GM10266 (cell line): Measurements from ENCODE around the gene NQO1.
A peak's percentile ranks its signal among the peaks of the same experiment; 100 is the strongest.
"Not testable (repeated sequence)": the region's sequence is repeated elsewhere in the genome, so short reads cannot be mapped to it uniquely, and the experiment has no call there.

ENCODE experiments used
- DNase-seq: peaks from one replicate; pipeline ENCODE4 v3.0.0; 2012; ENCODE audit errors: extremely low spot score
- TF ChIP-seq, protein P1 (sequence below): IDR thresholded peaks from 2 replicates; pipeline ENCODE4 v1.5.1; 2012; ENCODE audit warnings: mild to moderate bottlenecking, low read depth; ENCODE audit not compliant: control insufficient read depth, insufficient read depth; ENCODE audit errors: missing control alignments

NQO1 gene

DNA sequence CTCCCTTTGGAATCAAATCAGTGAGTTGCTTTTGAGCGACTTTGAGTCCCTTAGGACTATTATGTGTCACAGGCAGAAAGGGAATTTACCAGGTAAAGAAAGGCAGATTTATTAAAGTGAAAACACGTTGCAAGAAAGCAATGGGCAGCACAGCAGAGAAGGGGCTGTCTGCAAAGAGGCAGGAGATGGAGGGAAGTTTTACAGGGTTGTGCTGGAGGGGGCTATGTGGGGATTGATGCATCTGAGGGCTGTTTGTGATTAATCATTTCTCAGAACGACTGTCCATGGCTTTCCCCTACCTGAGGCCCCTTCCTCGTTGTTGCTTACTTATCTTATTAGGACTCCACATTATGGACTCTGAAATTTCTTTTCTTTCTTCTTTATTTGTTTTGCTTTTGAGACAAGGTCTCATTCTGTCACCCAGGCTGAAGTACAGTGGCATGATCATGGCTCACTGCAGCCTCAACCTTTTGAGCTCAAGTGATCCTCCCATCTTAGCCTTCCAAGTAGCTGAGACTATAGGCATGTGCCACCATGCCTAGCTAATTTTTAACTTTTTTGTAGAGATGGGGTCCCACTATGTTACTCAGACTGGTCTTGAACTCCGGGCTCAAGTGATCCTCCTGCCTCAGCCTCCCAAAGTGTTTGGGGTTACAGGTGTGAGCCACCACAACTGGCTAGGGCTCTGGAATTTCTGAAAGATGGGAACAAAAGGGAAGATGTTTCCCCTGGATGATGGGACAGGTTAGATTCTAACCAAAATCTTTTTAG is 41.3 kb upstream of the NQO1 start:
- DNase-seq: no peak
- TF ChIP-seq, protein P1, sequence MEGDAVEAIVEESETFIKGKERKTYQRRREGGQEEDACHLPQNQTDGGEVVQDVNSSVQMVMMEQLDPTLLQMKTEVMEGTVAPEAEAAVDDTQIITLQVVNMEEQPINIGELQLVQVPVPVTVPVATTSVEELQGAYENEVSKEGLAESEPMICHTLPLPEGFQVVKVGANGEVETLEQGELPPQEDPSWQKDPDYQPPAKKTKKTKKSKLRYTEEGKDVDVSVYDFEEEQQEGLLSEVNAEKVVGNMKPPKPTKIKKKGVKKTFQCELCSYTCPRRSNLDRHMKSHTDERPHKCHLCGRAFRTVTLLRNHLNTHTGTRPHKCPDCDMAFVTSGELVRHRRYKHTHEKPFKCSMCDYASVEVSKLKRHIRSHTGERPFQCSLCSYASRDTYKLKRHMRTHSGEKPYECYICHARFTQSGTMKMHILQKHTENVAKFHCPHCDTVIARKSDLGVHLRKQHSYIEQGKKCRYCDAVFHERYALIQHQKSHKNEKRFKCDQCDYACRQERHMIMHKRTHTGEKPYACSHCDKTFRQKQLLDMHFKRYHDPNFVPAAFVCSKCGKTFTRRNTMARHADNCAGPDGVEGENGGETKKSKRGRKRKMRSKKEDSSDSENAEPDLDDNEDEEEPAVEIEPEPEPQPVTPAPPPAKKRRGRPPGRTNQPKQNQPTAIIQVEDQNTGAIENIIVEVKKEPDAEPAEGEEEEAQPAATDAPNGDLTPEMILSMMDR: no peak

DNA sequence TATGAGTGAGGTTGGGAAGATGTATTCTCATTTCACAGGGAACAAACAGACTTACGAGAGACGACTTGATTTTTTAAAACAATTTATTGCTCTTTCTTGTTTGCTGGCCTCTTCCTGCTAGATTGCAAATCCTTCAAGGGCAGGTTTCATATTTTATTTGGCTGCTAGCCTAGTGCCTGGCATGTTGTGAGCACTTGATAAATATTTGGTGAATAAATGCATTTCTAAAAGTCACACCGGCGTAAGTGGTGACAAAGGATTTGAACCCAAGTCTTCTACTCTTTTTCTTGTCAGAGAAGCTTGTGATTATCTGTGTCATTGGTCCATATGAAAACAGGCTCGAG is 37.2 kb upstream of the NQO1 start:
- DNase-seq: no peak
- TF ChIP-seq, protein P1: no peak

DNA sequence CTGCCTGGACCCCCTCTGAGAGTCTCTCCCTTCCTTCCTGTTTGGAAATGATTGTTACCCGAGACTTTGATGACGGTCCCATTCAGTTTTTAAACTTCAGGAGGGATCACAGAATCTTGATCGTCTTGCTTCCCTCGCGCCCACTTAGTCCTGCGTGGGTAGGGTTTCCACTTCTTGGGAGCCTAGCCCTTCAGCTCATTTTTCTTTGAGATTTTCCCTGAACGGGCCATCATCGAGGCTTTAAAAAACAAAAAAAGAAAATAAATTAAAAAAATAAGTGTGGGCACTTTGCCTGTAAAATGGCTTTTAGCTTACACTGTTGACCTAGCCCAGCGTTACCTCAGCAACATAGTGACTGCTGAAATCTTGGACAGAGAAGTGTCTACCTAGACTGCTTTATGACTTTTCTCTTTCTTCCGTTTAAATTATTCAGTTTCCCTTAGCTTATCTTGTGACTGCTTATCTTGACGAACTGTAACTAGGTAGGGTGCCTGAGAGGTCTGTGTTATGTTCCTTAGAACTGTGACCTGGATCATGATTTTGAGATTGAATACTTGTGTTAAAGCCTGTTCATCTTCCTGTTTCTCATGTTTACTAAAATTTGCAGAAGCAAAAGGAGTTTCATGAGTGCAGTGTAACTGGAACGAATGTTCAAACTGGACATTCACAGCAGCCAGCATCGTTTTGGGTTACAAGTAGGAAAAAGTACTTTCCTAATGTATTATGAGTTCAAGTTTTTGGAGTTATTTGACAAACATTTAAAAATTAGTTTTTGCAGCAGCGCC is 36.6 kb upstream of the NQO1 start:
- peak; percentile 31 for DNase-seq

DNA sequence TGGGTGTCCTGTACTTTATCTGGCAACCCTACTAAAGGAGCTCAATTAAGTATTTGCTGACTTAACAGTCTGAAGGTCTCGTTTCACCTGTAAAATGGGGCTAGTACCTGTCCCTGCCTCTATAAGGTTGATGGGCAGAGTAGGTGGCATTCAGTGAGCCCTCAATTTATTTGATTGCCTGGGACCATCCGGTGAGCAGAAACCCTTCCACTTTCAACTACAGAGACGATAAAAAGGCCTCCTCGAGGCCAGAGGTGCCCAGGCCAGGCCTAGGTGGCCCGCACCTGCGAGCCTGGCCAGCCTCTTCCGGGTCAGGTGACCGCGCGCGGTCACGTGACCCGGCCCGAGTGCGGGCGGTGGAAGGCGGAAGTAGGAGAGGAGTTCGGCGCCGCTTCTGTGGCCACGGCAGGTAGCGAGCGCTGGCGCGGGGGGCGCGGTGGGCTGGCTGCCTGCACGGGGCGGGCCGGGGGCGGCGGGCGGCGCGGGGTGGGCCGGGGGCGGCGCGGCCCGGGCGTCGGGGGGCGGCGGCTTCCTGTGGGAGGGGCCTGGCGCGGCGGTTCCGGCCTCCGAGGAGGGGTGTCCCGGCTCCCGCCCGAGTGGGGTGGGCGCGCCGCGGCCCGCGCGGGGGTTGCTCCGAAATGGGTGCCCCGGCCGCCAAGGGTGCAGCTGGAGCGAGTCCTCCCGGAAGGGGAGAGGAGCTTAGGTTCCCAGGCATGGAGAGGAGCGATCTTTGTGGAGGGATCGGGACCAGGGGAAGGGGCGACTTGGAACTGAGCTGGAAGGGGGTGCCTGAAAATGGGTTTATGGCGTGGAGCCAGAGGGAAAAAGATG is 35.8 kb upstream of the NQO1 start, which contains the start of gene WWP2:
WWP2 (plus strand) TSS at position 350 of the 831 bp plus-strand sequence. CDS start 24,679 bp downstream, outside the sequence.
- DNase-seq: peak; percentile 91
- TF ChIP-seq, protein P1: no peak

More for the DNA sequence above, 36.6 kb upstream of the NQO1 start:
- TF ChIP-seq, protein P1: no peak

DNA sequence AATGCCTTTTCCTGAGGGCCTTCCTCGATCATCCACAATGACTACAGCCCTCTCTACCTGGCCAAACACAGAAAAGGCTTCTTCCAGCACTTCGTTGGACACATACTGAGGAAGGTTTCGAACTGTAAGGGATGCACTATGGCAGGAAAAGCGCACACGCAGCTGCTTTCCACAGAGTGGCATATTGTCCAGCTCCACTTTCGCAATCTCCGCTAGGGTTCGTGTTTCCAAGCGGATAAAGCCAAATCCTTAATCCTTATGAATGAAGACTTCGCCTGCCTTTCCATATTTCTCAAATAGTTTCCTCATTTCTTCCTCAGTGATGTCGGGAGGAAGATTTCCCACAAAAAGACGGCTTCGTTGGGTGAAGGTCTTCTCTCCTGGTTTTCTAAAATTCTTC is 31.0 kb upstream of the NQO1 start:
- DNase-seq: not testable (repeated sequence)

DNA sequence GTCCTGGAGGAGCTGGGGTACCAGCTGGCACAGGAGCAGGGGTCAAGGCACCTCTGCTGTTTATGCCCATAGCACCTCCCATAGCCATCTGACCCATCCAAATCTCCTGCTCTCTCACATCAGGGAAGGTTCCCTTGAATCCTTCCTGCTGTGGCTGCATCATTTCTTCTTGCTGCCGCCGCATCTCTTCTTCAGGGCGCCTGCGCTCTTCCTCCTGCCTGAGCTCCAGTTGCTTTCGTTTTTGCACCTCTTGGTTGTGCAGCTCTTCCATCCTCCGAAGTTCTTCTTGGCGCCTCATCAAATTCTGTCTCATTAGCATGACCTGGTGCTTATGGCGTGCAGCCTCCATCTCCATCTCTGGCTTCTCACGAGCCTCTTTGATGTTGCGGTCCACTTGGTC is 30.3 kb upstream of the NQO1 start:
- no peak for DNase-seq
- TF ChIP-seq, protein P1: no peak
